Hepatocyte (in vitro differentiated cells): ENCODE results near the gene ARMC7. TPM values are rescaled to one million over a fixed set of nuclear protein-coding genes. Genes with fewer than 3 reads are reported as not detected.

ENCODE experiments used
- DNase-seq: peaks from one replicate; pipeline ENCODE4 v3.0.0-alpha.2; 2016; ENCODE audit warnings: low spot score
- H2AFZ ChIP-seq: fragments of 200-600 bp; sonication (generic); 2 replicates; pipeline ENCODE4 v1.6.0; 2016; ENCODE audit warnings: antibody characterized with exemption, mild to moderate bottlenecking
- H3K27ac ChIP-seq: fragments of 200-600 bp; sonication (generic); 2 replicates; pipeline ENCODE4 v1.5.1; 2016; ENCODE audit warnings: mild to moderate bottlenecking
- H3K27me3 ChIP-seq: fragments of 200-600 bp; sonication (generic); 2 replicates; pipeline ENCODE4 v1.6.1; 2016
- H3K36me3 ChIP-seq: fragments of 200-600 bp; sonication (generic); replicated peaks from 2 replicates; pipeline ENCODE4 v1.5.1; 2016; ENCODE audit warnings: low read depth; ENCODE audit not compliant: insufficient read depth
- H3K4me1 ChIP-seq: fragments of 200-600 bp; sonication (generic); 2 replicates; pipeline ENCODE4 v1.5.1; 2016; ENCODE audit warnings: mild to moderate bottlenecking, moderate library complexity; ENCODE audit not compliant: insufficient read depth
- H3K4me2 ChIP-seq: fragments of 200-600 bp; sonication (generic); 2 replicates; pipeline ENCODE4 v1.6.0; 2016
- H3K4me3 ChIP-seq: fragments of 200-600 bp; sonication (generic); 2 replicates; pipeline ENCODE4 v1.5.1; 2016; ENCODE audit warnings: mild to moderate bottlenecking
- H3K79me2 ChIP-seq: fragments of 200-600 bp; sonication (generic); 2 replicates; pipeline ENCODE4 v1.6.0; 2017; ENCODE audit warnings: mild to moderate bottlenecking
- H3K9me2 ChIP-seq: fragments of 200-600 bp; sonication (generic); replicated peaks from 2 replicates; pipeline ENCODE4 v1.6.0; 2017; ENCODE audit warnings: mild to moderate bottlenecking; ENCODE audit not compliant: insufficient read depth
- H3K9me3 ChIP-seq: fragments of 200-600 bp; sonication (generic); 2 replicates; pipeline ENCODE4 v1.5.1; 2016; ENCODE audit warnings: low read depth, mild to moderate bottlenecking
- H4K20me1 ChIP-seq: fragments of 200-600 bp; sonication (generic); 2 replicates; pipeline ENCODE4 v1.6.0; 2016; ENCODE audit warnings: mild to moderate bottlenecking; ENCODE audit not compliant: insufficient read depth, poor library complexity, severe bottlenecking
- EZH2 ChIP-seq: fragments of 200-600 bp; sonication (generic); IDR thresholded peaks from 2 replicates; pipeline ENCODE4 v1.6.1; 2016; ENCODE audit warnings: antibody characterized with exemption, mild to moderate bottlenecking, borderline replicate concordance
- EZH2phosphoT487 ChIP-seq: fragments of 200-600 bp; sonication (generic); IDR thresholded peaks from one replicate; pipeline ENCODE4 v1.6.1; 2018; ENCODE audit warnings: antibody characterized with exemption, mild to moderate bottlenecking, low read depth, moderate library complexity; ENCODE audit not compliant: unreplicated experiment, severe bottlenecking
- WGBS: methylation state at CpG from one replicate; pipeline ENCODE4 v1.1.6; 2016; ENCODE audit warnings: low lambda C conversion rate; ENCODE audit errors: missing lambda C conversion rate; 5-methylcytosine and 5-hydroxymethylcytosine counted together
- polyA plus RNA-seq: library from polyadenylated mRNA; unstranded; fragments of >200 nt; fragmentation: Nextera tagmentation; extraction: Ambion mirVana; gene quantifications from 2 replicates; pipeline ENCODE4 v1.2.1, GENCODE V29; 2016
- small RNA-seq: library from RNA; depleted of rRNA; stranded (forward); fragments of <200 nt; gene quantifications from one replicate; pipeline ENCODE3, GENCODE V24; 2014
- total RNA-seq: library from RNA; depleted of rRNA; stranded (reverse); fragments of >200 nt; gene quantifications from 2 replicates; pipeline ENCODE4 v1.2.3, GENCODE V29; 2014
- TF ChIP-seq, protein P1 (sequence below): fragments of 200-600 bp; sonication (generic); IDR thresholded peaks from 2 replicates; pipeline ENCODE4 v1.5.1; 2016; ENCODE audit warnings: antibody characterized with exemption, mild to moderate bottlenecking; ENCODE audit not compliant: poor library complexity

The ARMC7 gene
- total and polyA plus RNA-seq, 2 experiments from 2014 or later = 3.5 to 4.0 TPM

DNA sequence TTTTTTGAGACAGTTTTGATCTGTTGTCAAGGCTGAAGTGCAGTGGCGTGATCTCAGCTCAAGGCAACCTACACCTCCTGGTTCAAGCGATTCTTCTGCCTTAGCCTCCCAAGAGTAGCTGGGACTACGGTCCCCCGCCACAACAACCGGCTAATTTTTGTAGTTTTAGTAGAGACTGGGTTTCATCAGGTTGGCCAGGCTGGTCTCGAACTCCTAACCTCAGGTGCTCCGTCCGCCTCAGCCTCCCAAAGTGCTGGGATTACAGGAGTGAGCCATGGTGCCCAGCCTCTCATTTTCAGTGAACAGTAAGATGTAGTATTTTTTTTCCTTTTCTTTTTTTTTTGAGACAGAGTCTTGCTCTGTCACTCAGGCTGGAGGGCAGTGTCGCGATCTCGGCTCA is 65.2 kb downstream of the ARMC7 start:
- no peaks in the 10 kb centered on the region for H3K9me3 ChIP-seq
- no peak overlapping the region for H2AFZ ChIP-seq
- H3K4me1 ChIP-seq = no peaks in the 10 kb centered on the region
- no peaks in the 10 kb centered on the region for H3K27me3 ChIP-seq
- H3K36me3 ChIP-seq = no peaks in the 10 kb centered on the region
- no peak overlapping the region for H3K27ac ChIP-seq
- no peak for DNase-seq
- peaks cover 97% of the 10 kb centered on the region for H3K79me2 ChIP-seq
- WGBS = 98% methylated on average over 11 of the region's 11 CpGs
- no peak overlapping the region for H3K4me3 ChIP-seq
- no peak for TF ChIP-seq EZH2phosphoT487
- TF ChIP-seq, protein P1, sequence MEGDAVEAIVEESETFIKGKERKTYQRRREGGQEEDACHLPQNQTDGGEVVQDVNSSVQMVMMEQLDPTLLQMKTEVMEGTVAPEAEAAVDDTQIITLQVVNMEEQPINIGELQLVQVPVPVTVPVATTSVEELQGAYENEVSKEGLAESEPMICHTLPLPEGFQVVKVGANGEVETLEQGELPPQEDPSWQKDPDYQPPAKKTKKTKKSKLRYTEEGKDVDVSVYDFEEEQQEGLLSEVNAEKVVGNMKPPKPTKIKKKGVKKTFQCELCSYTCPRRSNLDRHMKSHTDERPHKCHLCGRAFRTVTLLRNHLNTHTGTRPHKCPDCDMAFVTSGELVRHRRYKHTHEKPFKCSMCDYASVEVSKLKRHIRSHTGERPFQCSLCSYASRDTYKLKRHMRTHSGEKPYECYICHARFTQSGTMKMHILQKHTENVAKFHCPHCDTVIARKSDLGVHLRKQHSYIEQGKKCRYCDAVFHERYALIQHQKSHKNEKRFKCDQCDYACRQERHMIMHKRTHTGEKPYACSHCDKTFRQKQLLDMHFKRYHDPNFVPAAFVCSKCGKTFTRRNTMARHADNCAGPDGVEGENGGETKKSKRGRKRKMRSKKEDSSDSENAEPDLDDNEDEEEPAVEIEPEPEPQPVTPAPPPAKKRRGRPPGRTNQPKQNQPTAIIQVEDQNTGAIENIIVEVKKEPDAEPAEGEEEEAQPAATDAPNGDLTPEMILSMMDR = no peak
- no peak for TF ChIP-seq EZH2
- H3K9me2 ChIP-seq = no peaks in the 10 kb centered on the region
- no peak overlapping the region for H3K4me2 ChIP-seq
- H4K20me1 ChIP-seq = peaks cover 60% of the 10 kb centered on the region

DNA sequence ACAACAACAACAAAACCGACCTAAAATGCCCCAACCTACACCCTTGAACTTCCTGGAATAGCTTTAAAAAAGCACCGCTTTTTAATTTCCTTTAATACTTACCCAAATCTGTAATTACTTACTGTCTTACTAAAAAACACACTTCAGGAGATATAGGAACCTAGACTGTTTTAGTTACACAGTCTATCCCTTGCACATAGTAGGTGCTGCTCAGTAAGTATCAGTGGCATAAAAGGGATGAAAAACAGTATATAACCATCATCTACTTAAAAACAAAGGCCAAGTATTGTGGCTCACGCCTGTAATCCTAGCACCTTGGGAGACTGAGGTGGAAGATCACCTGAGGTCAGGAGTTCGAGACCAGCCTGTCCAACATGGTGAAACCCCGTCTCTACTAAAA is 66.9 kb downstream of the ARMC7 start:
- Histone ChIP-seq H3K4me2 (no peak overlapping the region), H3K27ac (no peak overlapping the region), H3K9me2 (no peaks in the 10 kb centered on the region), H2AFZ (no peak overlapping the region), H3K9me3 (no peaks in the 10 kb centered on the region), H3K79me2 (peaks cover 97% of the 10 kb centered on the region), H3K4me1 (peaks cover 6% of the 10 kb centered on the region), H3K4me3 (no peak overlapping the region), H4K20me1 (peaks cover 67% of the 10 kb centered on the region), H3K27me3 (no peaks in the 10 kb centered on the region), H3K36me3 (no peaks in the 10 kb centered on the region)
- DNase-seq = no peak
- 98% methylated on average over 5 of the region's 5 CpGs for WGBS
- TF ChIP-seq, protein P1 = no peak
- TF ChIP-seq EZH2phosphoT487 (no peak), EZH2 (no peak)

GRCh38 chr17:75178453-75178852 is 68.7 kb downstream of the ARMC7 start:
- 94% methylated on average over 6 of the region's 6 CpGs for WGBS
- DNase-seq = no peak
- Histone ChIP-seq H3K4me3 (no peak overlapping the region), H3K9me2 (no peaks in the 10 kb centered on the region), H3K36me3 (no peaks in the 10 kb centered on the region), H3K27me3 (no peaks in the 10 kb centered on the region), H3K27ac (no peak overlapping the region), H3K9me3 (no peaks in the 10 kb centered on the region), H3K79me2 (peaks cover 89% of the 10 kb centered on the region), H3K4me1 (peaks cover 6% of the 10 kb centered on the region), H2AFZ (no peak overlapping the region), H3K4me2 (no peak overlapping the region), H4K20me1 (peaks cover 67% of the 10 kb centered on the region)
- TF ChIP-seq EZH2 (no peak), EZH2phosphoT487 (no peak)
- TF ChIP-seq, protein P1 = no peak

Small RNAs within 50 kb of the gene (small RNA-seq; reads per million reads assigned to genes)
- gene AC111186.1 = not detected
- gene RF00019 = not detected

Other genes starting within 250 kb of the ARMC7 start
- gene FDXR, start 237.0 kb upstream of the ARMC7 start, total RNA-seq = 9.3 and 12.2 TPM in 2 replicates
- 14.2 and 17.8 TPM in 2 replicates for gene FDXR, start 237.0 kb upstream of the ARMC7 start, polyA plus RNA-seq
- 4.0 and 4.2 TPM in 2 replicates for gene FADS6, start 216.3 kb upstream of the ARMC7 start, total RNA-seq
- gene FADS6, start 216.3 kb upstream of the ARMC7 start, polyA plus RNA-seq = 1.4 and 4.3 TPM in 2 replicates
- 0.48 and 1.6 TPM in 2 replicates for gene USH1G, start 186.7 kb upstream of the ARMC7 start, total RNA-seq
- gene USH1G, start 186.7 kb upstream of the ARMC7 start, polyA plus RNA-seq = 0.46 and 0.65 TPM in 2 replicates
- gene OTOP2, start 185.7 kb upstream of the ARMC7 start, total RNA-seq = 0.16 and 1.1 TPM in 2 replicates
- gene OTOP2, start 185.7 kb upstream of the ARMC7 start, polyA plus RNA-seq = 0.19 TPM in 1 of 2 replicates, not detected in the other
- gene OTOP3, start 174.1 kb upstream of the ARMC7 start, total RNA-seq = 0.43 and 0.60 TPM in 2 replicates
- gene OTOP3, start 174.1 kb upstream of the ARMC7 start, polyA plus RNA-seq = not detected in 2 replicates
- gene HID1, start 137.2 kb upstream of the ARMC7 start, total RNA-seq = 13.2 and 15.3 TPM in 2 replicates
- 43.4 and 55.5 TPM in 2 replicates for gene HID1, start 137.2 kb upstream of the ARMC7 start, polyA plus RNA-seq
- gene CDR2L, start 122.3 kb upstream of the ARMC7 start, total RNA-seq = 12.8 and 16.4 TPM in 2 replicates
- gene CDR2L, start 122.3 kb upstream of the ARMC7 start, polyA plus RNA-seq = 14.6 and 17.0 TPM in 2 replicates
- 39.3 and 49.5 TPM in 2 replicates for gene MRPL58, start 97.3 kb upstream of the ARMC7 start, total RNA-seq
- gene MRPL58, start 97.3 kb upstream of the ARMC7 start, polyA plus RNA-seq = 29.8 and 39.3 TPM in 2 replicates
- 246 and 296 TPM in 2 replicates for gene ATP5PD, start 63.0 kb upstream of the ARMC7 start, total RNA-seq
- gene ATP5PD, start 63.0 kb upstream of the ARMC7 start, polyA plus RNA-seq = 307 and 332 TPM in 2 replicates
- 17.5 and 19.1 TPM in 2 replicates for gene KCTD2, start 62.7 kb upstream of the ARMC7 start, total RNA-seq
- 10.1 and 12.7 TPM in 2 replicates for gene KCTD2, start 62.7 kb upstream of the ARMC7 start, polyA plus RNA-seq
- 11.9 and 12.7 TPM in 2 replicates for gene SLC16A5, start 22.0 kb upstream of the ARMC7 start, total RNA-seq
- gene SLC16A5, start 22.0 kb upstream of the ARMC7 start, polyA plus RNA-seq = 12.8 and 15.8 TPM in 2 replicates
- gene NT5C, start 21.8 kb downstream of the ARMC7 start, total RNA-seq = 46.3 and 66.8 TPM in 2 replicates
- 73.3 and 82.2 TPM in 2 replicates for gene NT5C, start 21.8 kb downstream of the ARMC7 start, polyA plus RNA-seq
- 103 and 107 TPM in 2 replicates for gene JPT1, start 44.5 kb downstream of the ARMC7 start, total RNA-seq
- gene JPT1, start 44.5 kb downstream of the ARMC7 start, polyA plus RNA-seq = 172 and 181 TPM in 2 replicates
- 112 and 115 TPM in 2 replicates for gene SUMO2, start 73.0 kb downstream of the ARMC7 start, total RNA-seq
- gene SUMO2, start 73.0 kb downstream of the ARMC7 start, polyA plus RNA-seq = 424 and 434 TPM in 2 replicates
- gene NUP85, start 95.7 kb downstream of the ARMC7 start, total RNA-seq = 28.6 and 33.6 TPM in 2 replicates
- 38.8 and 45.5 TPM in 2 replicates for gene NUP85, start 95.7 kb downstream of the ARMC7 start, polyA plus RNA-seq
- gene GGA3, start 151.6 kb downstream of the ARMC7 start, total RNA-seq = 17.7 and 24.4 TPM in 2 replicates
- 20.2 and 26.0 TPM in 2 replicates for gene GGA3, start 151.6 kb downstream of the ARMC7 start, polyA plus RNA-seq
- 43.4 and 47.5 TPM in 2 replicates for gene MRPS7, start 151.9 kb downstream of the ARMC7 start, total RNA-seq
- 94.9 and 102 TPM in 2 replicates for gene MRPS7, start 151.9 kb downstream of the ARMC7 start, polyA plus RNA-seq
- 11.0 and 12.4 TPM in 2 replicates for gene MIF4GD, start 161.3 kb downstream of the ARMC7 start, total RNA-seq
- gene MIF4GD, start 161.3 kb downstream of the ARMC7 start, polyA plus RNA-seq = 23.6 and 31.4 TPM in 2 replicates
- 4.6 and 10.8 TPM in 2 replicates for gene SLC25A19, start 179.5 kb downstream of the ARMC7 start, total RNA-seq
- gene SLC25A19, start 179.5 kb downstream of the ARMC7 start, polyA plus RNA-seq = 7.6 and 8.4 TPM in 2 replicates